Measurements from ENCODE around the gene DIP2B. TPM values are rescaled to one million over a fixed set of nuclear protein-coding genes. Genes with fewer than 3 reads are reported as not detected.

The DIP2B gene
- total and polyA plus RNA-seq, 2 of the 13 experiments (the other 11 are each of a cell fraction or from before 2014, with no cell fraction given): 32.1 to 35.8 TPM

- H3K4me3 ChIP-seq (replicated peaks in 1 of 3; ENCODE audit: insufficient read depth in 1 of 3, low read depth in 2 of 3, low read length in 3 of 3): no peak overlapping the region
- no peak overlapping the region for H3K27ac ChIP-seq (ENCODE audit: extremely low read length, insufficient read depth, low read length)
- no TSS peak for BruUV-seq (replicated peaks)
- peak; percentile 77 for FAIRE-seq
- intact Hi-C loops (cut with micrococcal nuclease; ENCODE audit: unreplicated experiment): loop anchor here (10.0 kb wide), 1 partner anchor 230 kb away; the partner anchor contains the start of gene DIP2B
- H4K20me1 ChIP-seq (ENCODE audit: insufficient read depth, low read length): no peaks in the 10 kb centered on the region
- no peak overlapping the region for H2AFZ ChIP-seq (ENCODE audit: low read length)
- no peak overlapping the region for H3K9ac ChIP-seq (ENCODE audit: insufficient read depth, low read depth, low read length)
- H3K79me2 ChIP-seq (ENCODE audit: insufficient read depth, low read length): no peaks in the 10 kb centered on the region
- ChIA-PET POLR2A (no interaction called here), CTCF (ENCODE audit: low intra/inter-chr PET ratio, low total read pairs) (no interaction called here)
- WGBS (ENCODE audit: low lambda C conversion rate): 89% methylated on average over 10 of the region's 10 CpGs
- no peaks in the 10 kb centered on the region for H3K9me3 ChIP-seq (ENCODE audit: low read length)
- DNase-seq (ENCODE audit: low spot score): peak; percentile 25
- in situ Hi-C loops (cut with HindIII; ENCODE audit: extremely low pct_ligation_motif_present, low pct_unique_long_range_greater_than_20kb): no loop called here
- H3K4me2 ChIP-seq (ENCODE audit: low read depth, low read length): no peak overlapping the region
- peak; percentile 78 for ATAC-seq
- H3K36me3 ChIP-seq (replicated peaks in 1 of 2; ENCODE audit: control insufficient read depth in 1 of 2, insufficient read depth in 2 of 2, low read length in 2 of 2): peaks cover 35 to 88% of the 10 kb centered on the region in 2 experiments
- TF ChIP-seq DRAP1 (CRISPR knock-in tag; IDR thresholded peaks at IDR 0.05) (no peak), FOXA3 (CRISPR knock-in tag; IDR thresholded peaks at IDR 0.05) (peak; percentile 48; the same call in 1 of the 2 replicates), ZNF557 (CRISPR knock-in tag; IDR thresholded peaks at IDR 0.05) (no peak), FOXJ3 (CRISPR knock-in tag; IDR thresholded peaks at IDR 0.05; ENCODE audit: borderline replicate concordance) (peak; percentile 31; the same call in 1 of the 2 replicates), STAG1 (CRISPR knock-in tag; IDR thresholded peaks at IDR 0.05) (peak; percentile 71), GATAD2A (CRISPR knock-in tag; IDR thresholded peaks at IDR 0.05) (no peak), ZBTB33 (CRISPR knock-in tag; IDR thresholded peaks at IDR 0.05) (0 out of 2 replicates have a peak, but pooled peaks have one; percentile 24), FOXA1 (IDR thresholded peaks at IDR 0.05) (no peak), FOXA1 (CRISPR knock-in tag; IDR thresholded peaks at IDR 0.05) (peak; percentile 78; the same call in 1 of the 2 replicates), SMC3 (IDR thresholded peaks at IDR 0.05; ENCODE audit: low read length) (peak; percentile 8; the same call in 1 of the 2 replicates), CTCF (CRISPR knock-in tag; IDR thresholded peaks at IDR 0.05) (peak; percentile 62), RAD21 (CRISPR knock-in tag; IDR thresholded peaks at IDR 0.05) (peak; percentile 32; the same call in 1 of the 2 replicates)
- H3K27me3 ChIP-seq (ENCODE audit: control insufficient read depth in 1 of 2, insufficient read depth in 2 of 2, low read length in 2 of 2): no peaks in the 10 kb centered on the region; a peak in 1 of 5 replicates
- H3K4me1 ChIP-seq (ENCODE audit: insufficient read depth, low read length): no peaks in the 10 kb centered on the region
Observed at GRCh38 chr12:50734409-50735263, 229.9 kb downstream of the DIP2B start.
